Cardiac muscle cell (in vitro differentiated cells and primary cell): ENCODE measurements around the gene FAF1. TPM values are rescaled to one million over a fixed set of nuclear protein-coding genes. Genes with fewer than 3 reads are reported as not detected.

Source experiments
- DNase-seq, 2 donors: peaks; one replicate each; pipeline versions ENCODE4 v3.0.0 to v3.0.0-alpha.2; 2010 to 2017; ENCODE audit warnings: low read depth in 1 of 2, low spot score in 1 of 2
- H3K27ac ChIP-seq: fragments of 200-600 bp; sonication (generic); 2 replicates; pipeline ENCODE4 v1.5.1; 2016
- H3K27me3 ChIP-seq: fragments of 200-600 bp; sonication (generic); 2 replicates; pipeline ENCODE4 v1.6.0; 2016; ENCODE audit warnings: control low read depth
- H3K36me3 ChIP-seq: fragments of 200-600 bp; sonication (generic); 2 replicates; pipeline ENCODE4 v1.5.1; 2016; ENCODE audit warnings: control low read depth
- H3K4me1 ChIP-seq: fragments of 200-600 bp; sonication (generic); 2 replicates; pipeline ENCODE4 v1.8.1; 2017; ENCODE audit warnings: low read depth, mild to moderate bottlenecking, mixed run types
- H3K4me3 ChIP-seq: fragments of 200-600 bp; sonication (generic); 2 replicates; pipeline ENCODE4 v1.5.1; 2016; ENCODE audit warnings: mild to moderate bottlenecking
- H3K9me3 ChIP-seq: fragments of 200-600 bp; sonication (generic); 2 replicates; pipeline ENCODE4 v1.5.1; 2017; ENCODE audit warnings: low read depth, mild to moderate bottlenecking, control low read depth
- polyA plus RNA-seq: library from polyadenylated mRNA; unstranded; fragments of >200 nt; fragmentation: Nextera tagmentation; extraction: Ambion mirVana; gene quantifications from 2 replicates; pipeline ENCODE4 v1.2.1, GENCODE V29; 2016
- total RNA-seq: library from RNA; depleted of rRNA; stranded (reverse); fragments of >200 nt; gene quantifications from 2 replicates; pipeline ENCODE4 v1.2.3, GENCODE V29; 2016
- TF ChIP-seq, protein P1 (sequence below): IDR thresholded peaks from 2 replicates; pipeline ENCODE4 v1.5.1; 2012; ENCODE audit warnings: low read depth, mild to moderate bottlenecking, low read length

The FAF1 gene
- total and polyA plus RNA-seq, 2 experiments from 2014 or later, result 24.3 to 76.7 TPM

DNA sequence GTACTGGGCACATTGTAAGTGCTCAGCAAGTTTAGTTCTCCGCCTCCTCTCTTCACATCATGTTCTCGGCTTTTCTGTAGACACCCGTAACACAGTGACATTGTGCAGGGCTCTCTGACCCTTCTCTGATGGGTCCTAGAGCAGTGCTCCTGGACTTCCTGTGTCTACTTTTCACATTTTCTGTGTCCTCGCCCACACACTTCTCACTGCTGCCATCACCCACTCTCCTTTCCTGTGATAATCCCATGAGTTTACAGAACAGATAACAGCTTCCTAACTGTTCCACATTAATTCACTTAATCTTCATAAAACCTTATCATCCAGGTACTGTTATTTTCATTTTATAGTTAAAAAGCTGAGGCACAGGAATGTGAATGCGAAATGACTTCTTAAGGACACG, 523.6 kb downstream of the FAF1 start:
- TF ChIP-seq, protein P1, sequence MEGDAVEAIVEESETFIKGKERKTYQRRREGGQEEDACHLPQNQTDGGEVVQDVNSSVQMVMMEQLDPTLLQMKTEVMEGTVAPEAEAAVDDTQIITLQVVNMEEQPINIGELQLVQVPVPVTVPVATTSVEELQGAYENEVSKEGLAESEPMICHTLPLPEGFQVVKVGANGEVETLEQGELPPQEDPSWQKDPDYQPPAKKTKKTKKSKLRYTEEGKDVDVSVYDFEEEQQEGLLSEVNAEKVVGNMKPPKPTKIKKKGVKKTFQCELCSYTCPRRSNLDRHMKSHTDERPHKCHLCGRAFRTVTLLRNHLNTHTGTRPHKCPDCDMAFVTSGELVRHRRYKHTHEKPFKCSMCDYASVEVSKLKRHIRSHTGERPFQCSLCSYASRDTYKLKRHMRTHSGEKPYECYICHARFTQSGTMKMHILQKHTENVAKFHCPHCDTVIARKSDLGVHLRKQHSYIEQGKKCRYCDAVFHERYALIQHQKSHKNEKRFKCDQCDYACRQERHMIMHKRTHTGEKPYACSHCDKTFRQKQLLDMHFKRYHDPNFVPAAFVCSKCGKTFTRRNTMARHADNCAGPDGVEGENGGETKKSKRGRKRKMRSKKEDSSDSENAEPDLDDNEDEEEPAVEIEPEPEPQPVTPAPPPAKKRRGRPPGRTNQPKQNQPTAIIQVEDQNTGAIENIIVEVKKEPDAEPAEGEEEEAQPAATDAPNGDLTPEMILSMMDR, result no peak
- Histone ChIP-seq H3K4me1 (no peaks in the 10 kb centered on the region), H3K27ac (no peak overlapping the region), H3K4me3 (no peak overlapping the region), H3K9me3 (no peaks in the 10 kb centered on the region), H3K27me3 (peaks cover 35% of the 10 kb centered on the region), H3K36me3 (peaks cover 11% of the 10 kb centered on the region)
- no peak for DNase-seq

DNA sequence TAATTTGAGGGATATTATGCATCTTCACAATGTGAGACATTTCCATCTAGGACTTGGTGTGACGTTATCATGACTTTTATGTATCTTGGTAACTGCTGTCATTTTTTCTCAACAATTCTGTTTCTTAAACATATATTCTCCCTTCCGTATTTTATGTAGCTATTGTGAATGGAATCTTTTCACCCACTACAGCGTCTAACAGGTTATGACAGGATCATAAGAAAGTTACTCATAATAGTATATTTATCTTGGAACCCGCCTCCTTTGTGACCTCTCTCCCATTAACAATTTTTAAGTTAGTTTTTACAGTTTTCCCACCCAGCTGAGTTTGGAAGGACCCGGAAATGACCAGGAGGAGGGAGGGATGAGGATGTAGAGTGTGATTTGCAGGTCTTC, 530.1 kb downstream of the FAF1 start:
- Histone ChIP-seq H3K9me3 (no peaks in the 10 kb centered on the region), H3K4me1 (no peaks in the 10 kb centered on the region), H3K36me3 (no peaks in the 10 kb centered on the region), H3K27me3 (peaks cover 98% of the 10 kb centered on the region), H3K4me3 (no peak overlapping the region), H3K27ac (no peak overlapping the region)
- DNase-seq, result no peak
- TF ChIP-seq, protein P1, result no peak

DNA sequence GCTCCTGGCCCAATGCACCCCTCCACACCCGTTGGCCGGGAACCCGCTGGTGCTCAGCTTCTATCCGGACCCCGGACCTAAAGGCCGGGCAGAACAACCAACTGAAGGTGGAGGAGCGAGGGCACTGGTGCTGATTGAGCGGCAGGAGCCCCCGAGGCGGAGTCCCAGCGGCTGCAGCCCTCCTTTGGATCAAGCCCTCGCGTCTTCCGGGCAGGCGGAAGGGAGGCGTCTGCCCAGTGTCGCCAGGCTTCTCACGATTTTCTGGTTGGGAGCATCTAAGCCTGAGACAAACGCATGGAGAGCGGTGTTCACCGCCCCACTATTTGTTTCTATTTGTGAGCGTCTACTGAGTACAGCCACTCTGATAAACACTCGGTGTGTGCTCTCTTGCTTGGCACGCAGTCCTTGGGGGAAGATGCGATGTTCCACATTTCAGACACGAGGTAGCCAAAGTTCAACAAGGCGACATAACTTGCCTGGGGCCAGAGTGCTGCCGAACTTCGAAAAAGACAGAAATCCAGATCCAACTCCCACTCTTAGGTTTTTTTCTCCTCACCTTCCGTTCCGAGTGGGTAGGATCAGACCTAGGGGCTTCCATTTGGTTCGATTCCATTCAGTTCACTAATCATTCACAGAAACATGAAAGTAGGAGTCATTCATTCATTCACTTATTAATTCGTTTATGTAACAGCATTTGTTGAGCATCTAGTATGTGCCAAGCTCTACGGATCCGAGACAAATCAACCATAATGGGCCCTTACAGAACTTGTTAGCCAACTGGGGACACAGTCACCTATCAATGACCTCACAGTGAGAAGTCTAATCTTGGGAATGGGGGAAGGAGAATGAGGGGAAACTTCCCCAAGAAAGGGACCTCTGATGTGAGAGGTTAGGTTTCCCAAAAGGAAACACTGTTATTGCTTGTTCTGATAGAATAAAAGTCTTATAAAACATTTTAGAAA, 532.0 kb downstream of the FAF1 start:
- peaks cover 100% of the 10 kb centered on the region for H3K27me3 ChIP-seq
- H3K36me3 ChIP-seq, result no peaks in the 10 kb centered on the region
- H3K4me3 ChIP-seq, result no peak overlapping the region
- TF ChIP-seq, protein P1, result no peak
- H3K27ac ChIP-seq, result no peak overlapping the region
- no peaks in the 10 kb centered on the region for H3K9me3 ChIP-seq
- H3K4me1 ChIP-seq, result no peaks in the 10 kb centered on the region
- no peak for DNase-seq

DNA sequence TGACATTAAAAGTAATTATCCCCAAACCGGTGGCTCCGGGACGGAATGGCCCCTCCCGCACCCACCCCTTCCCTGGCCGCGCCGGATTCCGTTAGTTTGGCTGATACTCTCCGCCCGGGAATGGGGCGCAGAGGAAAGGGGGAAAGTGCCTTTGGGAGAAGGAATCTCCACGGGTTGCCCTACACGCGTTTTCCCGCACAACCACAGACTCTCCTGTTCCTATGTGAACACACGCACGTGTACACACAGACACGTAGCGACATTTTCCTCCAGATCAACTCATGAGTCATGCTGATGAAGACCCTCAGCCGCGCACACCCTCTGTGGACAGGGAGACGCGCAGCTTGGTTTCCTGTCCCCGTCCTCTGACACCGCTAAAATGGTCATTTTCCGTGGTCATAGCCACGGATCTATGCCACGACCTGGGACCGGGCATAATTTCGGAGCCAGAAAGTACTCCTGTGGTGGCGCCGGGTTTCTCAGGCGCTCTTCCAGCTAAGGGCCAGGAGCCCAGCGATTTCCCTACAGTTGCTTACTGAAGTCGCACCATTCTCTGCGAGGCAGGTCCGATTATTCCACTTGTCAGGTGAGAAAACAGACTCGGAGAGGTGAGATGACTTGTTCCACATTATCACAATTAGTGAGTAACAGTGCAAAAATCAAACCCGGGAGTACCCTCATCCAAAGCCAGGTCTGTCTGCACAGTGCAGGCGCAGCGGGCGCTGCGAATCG, 532.8 kb downstream of the FAF1 start:
- Histone ChIP-seq H3K9me3 (no peaks in the 10 kb centered on the region), H3K4me3 (no peak overlapping the region), H3K27ac (no peak overlapping the region), H3K36me3 (no peaks in the 10 kb centered on the region), H3K4me1 (no peaks in the 10 kb centered on the region), H3K27me3 (peaks cover 100% of the 10 kb centered on the region)
- no peak for DNase-seq
- TF ChIP-seq, protein P1, result no peak

DNA sequence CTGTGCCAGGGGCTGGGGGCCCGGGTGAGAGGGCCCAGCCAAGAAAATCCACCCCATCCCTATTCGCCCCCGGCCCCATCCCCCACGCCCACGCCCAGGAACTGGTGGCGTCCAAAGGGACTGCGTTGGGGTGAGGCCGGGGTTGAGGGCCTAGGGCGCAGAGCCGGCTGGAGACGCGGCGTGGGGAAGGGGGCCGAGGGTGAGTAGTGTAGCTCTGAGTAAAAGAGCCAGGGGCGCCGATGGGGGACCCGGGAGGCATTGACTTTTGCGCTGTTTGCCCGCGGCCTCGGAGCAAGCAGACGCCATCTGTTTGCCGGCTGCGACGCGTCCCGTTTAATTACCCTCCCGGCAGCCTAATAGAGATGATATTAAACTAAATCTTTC, 533.4 kb downstream of the FAF1 start:
- TF ChIP-seq, protein P1, result no peak
- Histone ChIP-seq H3K4me3 (no peak overlapping the region), H3K9me3 (no peaks in the 10 kb centered on the region), H3K36me3 (no peaks in the 10 kb centered on the region), H3K27ac (no peak overlapping the region), H3K4me1 (no peaks in the 10 kb centered on the region), H3K27me3 (peaks cover 100% of the 10 kb centered on the region)
- no peak for DNase-seq
